VCaP (cell line): ENCODE results near the gene WNK2.

ENCODE experiments used
- H3K27ac ChIP-seq: fragments of 450-650 bp; 2 replicates; pipeline ENCODE4 v1.5.1; 2017
- TF ChIP-seq, protein P1 (sequence below): fragments of 450-650 bp; conservative IDR thresholded peaks from 2 replicates; pipeline ENCODE4 v1.5.1; 2017; ENCODE audit warnings: mild to moderate bottlenecking, moderate library complexity

The WNK2 gene

DNA sequence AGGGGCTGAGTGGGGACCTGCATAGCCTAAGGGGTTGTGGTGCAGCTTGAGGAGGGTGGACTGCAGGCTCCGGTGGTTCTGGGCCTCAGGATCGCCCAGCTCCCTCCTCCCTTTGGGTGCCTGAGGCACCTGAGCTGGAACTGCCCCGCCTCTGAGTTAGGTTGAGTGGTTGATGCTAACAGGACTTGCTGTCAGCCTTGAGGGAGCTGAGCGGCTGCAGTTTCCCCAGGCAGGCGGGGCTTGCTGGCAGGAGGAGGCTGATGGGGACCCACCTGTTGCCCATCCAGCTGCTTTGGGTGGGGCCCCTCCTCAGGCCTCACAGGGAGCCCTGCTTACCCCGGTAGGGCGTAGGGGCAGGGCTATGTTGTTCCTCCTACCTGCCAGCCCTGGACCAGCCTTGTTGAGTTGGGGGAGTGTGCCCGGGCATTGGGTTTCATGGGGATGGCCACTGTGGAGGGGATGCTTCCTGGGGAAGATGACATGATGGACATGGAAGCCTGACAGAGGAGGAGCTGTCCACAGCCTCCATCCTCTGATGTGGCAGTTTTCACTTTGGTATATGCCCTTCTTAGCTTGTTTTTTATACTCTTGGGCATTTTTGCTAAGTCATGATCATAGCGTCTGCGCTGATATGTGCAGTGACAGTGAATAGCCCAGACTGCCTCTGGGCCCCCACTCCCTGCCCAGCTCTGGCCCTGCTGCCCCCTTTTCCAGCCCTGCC lies 14.3 kb downstream of the WNK2 start:
- H3K27ac ChIP-seq = peak overlapping the region; percentile 99

DNA sequence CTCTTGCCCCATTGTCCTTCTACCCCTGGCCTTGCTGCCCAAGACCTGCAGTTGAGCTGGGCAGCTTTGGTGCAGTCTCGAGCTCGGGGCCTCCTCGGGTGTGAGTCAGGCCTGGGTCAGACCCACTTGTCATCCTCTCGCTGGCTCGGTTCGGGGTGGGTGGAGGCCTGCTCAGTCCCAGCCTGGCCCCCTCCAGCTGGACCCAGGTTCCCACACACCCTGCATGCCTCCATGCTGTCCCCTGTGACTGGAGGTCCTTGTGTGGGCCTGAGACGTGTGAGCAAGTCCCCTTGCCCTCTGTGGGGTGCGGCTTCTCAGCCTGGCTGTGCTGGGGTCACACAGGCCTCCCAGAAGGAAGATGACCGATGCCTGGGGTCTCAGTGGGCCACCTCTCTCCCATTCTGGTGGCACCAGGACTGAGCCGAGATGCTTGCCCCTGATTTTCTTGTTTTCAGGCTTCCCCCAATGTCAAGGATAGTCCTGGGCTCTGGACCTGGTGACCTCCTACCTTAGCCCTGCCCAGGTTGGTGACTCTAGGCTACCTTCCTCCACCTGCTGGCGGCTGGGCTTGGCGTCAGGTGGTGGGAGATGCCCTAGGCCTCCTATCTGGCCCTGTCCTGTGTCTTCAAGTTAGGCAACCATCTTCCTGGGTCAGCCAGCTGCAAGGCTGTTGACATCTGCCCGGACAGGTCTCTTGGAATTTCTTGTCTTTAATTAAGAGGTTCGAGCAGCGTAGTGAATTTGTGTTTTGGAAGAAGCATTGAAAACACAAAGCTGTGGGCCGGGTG lies 15.1 kb downstream of the WNK2 start:
- H3K27ac ChIP-seq = peak overlapping the region; percentile 99
- TF ChIP-seq, protein P1, sequence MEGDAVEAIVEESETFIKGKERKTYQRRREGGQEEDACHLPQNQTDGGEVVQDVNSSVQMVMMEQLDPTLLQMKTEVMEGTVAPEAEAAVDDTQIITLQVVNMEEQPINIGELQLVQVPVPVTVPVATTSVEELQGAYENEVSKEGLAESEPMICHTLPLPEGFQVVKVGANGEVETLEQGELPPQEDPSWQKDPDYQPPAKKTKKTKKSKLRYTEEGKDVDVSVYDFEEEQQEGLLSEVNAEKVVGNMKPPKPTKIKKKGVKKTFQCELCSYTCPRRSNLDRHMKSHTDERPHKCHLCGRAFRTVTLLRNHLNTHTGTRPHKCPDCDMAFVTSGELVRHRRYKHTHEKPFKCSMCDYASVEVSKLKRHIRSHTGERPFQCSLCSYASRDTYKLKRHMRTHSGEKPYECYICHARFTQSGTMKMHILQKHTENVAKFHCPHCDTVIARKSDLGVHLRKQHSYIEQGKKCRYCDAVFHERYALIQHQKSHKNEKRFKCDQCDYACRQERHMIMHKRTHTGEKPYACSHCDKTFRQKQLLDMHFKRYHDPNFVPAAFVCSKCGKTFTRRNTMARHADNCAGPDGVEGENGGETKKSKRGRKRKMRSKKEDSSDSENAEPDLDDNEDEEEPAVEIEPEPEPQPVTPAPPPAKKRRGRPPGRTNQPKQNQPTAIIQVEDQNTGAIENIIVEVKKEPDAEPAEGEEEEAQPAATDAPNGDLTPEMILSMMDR = no peak

More for the DNA sequence above, 14.3 kb downstream of the WNK2 start:
- TF ChIP-seq, protein P1 = no peak

DNA sequence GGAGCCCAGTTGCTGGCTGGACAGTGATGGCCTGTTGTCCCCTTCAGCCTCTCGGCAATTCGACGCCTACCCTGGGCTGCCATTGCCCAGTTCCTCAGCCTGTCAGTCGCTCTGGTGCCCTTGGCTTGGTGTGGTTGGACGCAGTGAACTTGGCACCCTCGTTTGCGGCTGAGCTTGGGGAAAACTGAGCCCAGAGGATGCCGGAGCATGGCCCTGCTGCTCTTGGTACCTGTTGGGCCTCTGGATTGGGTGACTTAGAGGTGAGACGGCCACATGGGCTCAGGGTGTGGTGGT lies 16.5 kb downstream of the WNK2 start:
- peak overlapping the region; percentile 99 for H3K27ac ChIP-seq
- TF ChIP-seq, protein P1 = no peak

DNA sequence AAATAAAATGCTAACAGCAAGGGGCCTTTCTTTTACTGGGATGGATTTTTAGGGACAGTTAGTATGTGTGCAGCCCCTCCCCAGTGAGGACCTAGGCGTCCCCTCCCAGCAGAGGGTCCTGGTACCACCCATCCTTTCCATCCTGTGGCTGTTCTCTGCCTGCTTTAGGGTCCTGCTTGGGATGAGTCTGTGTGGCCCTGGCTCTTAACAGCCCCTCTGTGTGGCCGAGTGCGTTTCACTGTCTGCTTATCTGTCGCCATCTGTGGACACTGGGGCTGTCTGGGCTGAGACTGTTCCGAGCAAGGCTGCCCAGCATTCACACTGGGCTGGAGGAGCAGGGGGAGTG lies 17.0 kb downstream of the WNK2 start:
- TF ChIP-seq, protein P1 = no peak
- H3K27ac ChIP-seq = peak overlapping the region; percentile 99

DNA sequence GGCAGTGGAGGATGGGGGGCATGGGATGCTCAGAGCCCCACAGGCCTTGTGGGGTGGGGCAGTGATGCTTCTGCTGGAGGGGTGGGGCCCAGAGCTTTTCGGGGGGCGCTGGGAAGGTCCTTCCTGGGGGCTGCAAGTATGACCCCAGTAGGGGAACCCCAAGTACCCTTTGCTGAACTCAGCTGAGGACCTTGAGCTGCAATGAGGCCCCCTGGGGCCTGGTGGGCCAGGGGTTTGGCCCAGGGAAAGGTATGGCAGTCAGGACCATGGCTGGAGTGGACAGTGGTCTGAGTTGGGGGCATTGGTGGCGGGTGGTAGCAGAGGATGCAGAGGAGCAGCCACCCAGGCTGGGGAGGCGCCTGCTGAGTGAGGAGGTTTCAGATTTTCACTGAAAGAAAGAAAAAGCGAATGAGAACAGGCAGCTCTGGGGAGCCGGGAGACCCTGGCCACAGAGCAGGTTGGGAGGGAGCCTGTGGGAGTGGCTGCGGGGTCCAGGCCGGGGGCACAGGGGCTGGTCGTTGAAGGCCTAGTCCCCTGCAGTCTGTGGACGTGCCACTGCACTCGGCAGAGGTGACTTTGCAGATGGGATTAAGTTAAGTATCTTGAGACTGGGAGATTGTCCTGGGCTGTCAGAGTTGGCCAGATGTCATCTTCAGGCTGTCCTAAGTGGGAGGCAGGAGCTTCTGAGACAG lies 19.2 kb downstream of the WNK2 start:
- TF ChIP-seq, protein P1 = no peak
- peak overlapping the region; percentile 99 for H3K27ac ChIP-seq

DNA sequence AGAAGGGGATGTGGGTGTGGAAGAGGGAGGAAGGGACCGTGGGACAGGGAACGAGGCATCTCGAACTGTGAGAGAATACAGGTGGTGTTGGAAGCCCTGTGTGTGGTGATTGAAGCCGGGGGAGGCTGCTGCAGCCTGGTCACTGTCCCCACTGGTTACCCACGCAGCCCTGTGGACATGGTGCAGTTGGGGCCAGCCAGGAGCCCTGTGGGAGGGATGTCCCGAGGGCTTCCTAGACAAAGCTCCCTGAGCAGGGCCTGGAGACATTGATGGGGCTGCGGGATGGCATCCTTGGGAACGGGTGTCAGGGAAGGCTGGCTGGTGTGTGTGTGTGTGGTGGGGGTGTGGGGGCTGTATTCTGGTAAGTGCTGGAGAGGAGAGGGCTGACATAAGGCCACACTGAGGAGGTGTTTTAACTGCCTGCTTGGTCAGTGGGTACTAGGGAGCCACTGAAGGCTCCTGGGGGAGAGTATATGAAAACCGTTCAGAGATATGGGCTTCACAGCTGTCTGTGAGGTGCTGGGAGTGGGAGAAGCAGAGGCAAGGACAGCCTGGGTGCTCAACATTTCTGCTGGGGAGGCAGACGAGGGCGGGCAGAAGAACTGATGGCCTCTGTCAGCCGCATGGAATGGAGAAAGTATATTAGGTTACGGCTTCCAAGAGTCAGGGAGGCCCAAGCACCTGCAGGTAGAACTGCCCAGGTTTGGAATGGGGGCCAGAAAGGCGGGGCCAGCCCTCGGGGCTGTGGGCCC lies 20.0 kb downstream of the WNK2 start:
- H3K27ac ChIP-seq = peak overlapping the region; percentile 99
- TF ChIP-seq, protein P1 = no peak

DNA sequence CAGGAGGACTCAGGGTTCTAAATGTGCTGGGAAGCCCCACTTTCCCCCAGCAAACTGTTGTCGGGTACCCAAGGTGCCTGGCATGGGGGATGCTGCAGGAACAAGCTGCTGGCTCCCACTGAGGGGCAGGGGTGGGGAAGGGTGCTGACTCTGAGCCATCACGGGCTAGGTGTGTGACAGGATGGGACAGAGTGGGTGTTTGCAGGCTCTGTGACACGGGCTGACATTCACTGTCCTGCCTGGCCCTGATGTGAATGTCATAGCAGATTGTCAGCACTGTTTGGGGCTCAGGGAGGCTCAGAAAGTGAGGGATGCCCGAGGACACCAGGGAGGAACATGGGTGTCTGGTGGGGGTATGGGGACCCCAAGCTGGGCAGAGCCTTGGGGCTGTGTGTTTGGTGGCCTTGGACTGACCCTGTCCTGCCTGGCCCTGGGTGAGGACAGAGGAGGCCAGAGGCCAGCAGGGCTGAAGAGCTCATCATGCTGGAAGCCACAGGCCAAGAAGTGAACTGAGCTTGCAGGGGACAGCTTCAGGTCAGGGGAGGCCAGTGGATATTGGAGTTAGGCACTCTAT lies 20.6 kb downstream of the WNK2 start:
- peak overlapping the region; percentile 99 for H3K27ac ChIP-seq

More for the DNA sequence above, 20.6 kb downstream of the WNK2 start:
- TF ChIP-seq, protein P1 = no peak
